Nucleus accumbens (tissue), 56 donors: ENCODE results near the gene LFNG.

Experiments used
- DNase-seq, 56 donors: peaks; one replicate each; lab custom pipeline; 2025; lab: John Stamatoyannopoulos, UW

LFNG gene, protein sequence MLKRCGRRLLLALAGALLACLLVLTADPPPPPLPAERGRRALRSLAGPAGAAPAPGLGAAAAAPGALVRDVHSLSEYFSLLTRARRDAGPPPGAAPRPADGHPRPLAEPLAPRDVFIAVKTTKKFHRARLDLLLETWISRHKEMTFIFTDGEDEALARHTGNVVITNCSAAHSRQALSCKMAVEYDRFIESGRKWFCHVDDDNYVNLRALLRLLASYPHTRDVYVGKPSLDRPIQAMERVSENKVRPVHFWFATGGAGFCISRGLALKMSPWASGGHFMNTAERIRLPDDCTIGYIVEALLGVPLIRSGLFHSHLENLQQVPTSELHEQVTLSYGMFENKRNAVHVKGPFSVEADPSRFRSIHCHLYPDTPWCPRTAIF

DNA sequence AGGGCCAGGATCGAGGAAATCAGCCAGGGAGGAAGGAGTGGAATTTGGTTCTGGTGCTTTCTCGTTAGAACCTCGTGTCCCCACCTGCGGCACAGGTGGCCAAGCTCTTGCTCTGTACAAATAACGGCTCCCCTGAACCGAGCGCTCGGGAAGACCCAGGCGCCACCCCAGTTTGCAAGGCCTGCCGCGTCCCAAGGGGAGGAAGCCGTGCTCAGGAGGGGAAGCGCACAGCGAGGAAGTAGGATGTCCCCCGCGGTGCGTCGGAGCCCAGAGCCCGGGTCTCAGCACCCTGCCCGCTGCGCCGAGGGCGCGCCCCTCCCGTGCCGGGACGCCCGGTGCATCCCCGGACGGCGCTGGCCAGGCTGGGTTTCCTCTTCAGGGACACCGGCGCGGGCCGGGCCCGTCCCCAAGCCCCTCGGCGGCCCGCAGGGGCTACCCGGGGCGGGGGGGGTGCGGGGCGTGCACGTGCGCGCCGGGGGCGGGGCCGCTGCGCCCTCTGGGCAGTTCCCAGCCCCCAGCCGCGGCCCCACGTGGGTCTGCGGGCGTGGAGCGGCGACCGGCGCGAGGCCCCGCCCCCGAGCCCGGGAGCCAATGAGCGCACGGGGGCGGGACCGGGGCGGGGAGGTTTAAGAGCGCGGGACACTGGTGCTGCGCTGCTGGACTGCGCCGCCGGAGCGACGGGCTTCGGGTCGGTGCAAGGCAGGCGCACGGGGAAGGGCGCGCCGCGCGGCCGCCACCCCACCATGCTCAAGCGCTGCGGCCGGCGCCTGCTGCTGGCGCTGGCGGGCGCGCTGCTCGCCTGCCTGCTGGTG lies at the start of gene LFNG:
Gene LFNG (plus strand): TSS at position 656 of the 812 bp plus-strand sequence. CDS start 88 bp downstream, at position 744.
- peak in 51 of 56 donors; percentile 36 to 93 (median 78) for DNase-seq

DNA sequence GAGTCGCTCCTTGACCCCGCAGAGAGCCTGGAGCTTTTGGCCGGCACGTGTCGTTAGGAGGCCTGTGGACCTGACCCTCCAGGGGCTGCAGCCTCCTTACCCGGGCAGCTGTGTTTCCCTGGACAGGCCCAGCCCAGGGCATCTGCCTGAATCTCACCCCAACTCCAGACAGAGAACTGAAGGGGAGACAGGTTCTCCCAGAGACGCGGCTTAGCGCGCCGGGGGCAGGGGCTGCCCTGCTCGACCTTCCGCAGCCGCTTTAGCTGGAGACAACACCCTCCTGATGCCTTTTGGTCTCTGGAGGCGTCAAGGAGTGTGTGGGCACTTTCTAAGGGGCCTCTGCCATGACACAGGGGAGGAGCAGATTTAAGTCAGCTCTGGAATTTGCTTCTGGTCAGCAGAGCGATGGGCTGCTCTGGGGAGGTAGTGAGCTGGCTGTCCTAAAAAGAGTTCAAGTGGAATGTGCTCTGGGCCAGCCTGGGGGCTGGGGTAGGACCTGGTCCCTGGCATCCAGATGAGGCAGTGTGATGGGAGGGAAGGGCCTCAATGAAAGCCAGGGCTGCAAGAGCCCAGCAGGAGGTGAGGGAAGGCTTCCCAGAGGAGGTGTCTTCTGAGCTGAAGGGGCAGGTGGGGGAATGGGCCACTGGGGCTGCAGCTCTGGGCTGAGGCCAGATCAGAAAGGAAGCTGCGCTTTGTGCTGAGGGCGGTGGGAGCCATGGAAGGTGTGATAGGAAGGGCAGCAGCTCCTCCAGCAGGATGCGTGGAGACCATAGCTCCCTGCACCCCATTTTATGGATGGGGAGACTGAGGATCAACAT lies 49.2 kb upstream of the LFNG start:
- no peak for DNase-seq

DNA sequence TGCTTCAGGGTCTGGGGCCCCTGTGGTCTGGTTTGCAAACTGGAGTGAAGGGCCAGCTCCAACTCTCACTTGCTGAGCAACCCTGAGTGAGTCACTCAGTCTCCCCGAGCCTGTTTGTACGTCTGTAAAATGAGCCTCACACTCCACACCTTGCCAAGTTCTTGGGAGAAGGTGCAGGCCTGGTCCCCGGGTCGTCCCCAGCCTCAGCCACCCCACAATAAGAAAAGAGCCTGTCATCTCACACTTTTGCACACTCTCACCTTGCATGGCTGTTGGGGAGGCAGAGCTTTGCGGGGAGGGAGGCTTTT lies 48.6 kb upstream of the LFNG start:
- DNase-seq: no peak

DNA sequence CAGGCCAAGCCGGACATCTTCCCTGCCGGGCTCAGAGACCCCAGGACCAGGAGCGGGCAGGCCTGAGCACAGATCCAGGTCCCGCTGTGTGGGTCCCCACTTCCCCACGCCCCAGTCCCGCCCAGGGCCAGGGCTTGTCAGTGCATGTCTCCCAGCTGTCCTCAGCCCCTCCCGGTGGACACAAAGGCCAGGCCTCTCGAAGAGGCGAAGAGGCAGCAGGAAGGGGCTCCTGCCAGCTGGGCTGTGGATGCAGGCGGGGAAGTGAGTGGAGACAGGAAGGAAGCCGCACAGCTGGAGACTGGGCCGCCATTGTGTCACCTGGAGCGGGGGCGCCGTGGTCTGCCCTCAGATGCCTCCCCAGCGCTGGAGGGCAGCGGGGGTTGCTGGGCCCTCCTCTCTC lies 48.2 kb upstream of the LFNG start:
- DNase-seq: no peak

DNA sequence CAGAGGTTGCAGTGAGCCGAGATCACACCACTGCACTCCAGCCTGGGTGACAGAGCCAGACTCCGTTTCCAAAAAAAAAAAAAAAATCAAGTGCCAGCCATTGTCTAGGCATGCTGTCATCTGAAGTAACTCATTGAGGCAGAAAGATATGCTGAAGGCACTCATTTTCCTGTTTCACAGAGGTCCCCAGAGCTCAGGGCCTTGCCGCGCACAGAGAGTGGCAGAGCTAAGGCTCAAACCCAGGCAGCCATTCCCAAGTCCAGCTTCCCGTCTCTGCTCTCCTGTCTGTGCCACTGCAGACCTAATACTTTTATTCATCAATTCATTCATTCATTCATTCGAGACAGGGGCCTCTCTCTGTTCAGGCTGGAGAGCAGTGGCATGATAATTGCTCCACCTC lies 46.8 kb upstream of the LFNG start:
- DNase-seq: no peak

DNA sequence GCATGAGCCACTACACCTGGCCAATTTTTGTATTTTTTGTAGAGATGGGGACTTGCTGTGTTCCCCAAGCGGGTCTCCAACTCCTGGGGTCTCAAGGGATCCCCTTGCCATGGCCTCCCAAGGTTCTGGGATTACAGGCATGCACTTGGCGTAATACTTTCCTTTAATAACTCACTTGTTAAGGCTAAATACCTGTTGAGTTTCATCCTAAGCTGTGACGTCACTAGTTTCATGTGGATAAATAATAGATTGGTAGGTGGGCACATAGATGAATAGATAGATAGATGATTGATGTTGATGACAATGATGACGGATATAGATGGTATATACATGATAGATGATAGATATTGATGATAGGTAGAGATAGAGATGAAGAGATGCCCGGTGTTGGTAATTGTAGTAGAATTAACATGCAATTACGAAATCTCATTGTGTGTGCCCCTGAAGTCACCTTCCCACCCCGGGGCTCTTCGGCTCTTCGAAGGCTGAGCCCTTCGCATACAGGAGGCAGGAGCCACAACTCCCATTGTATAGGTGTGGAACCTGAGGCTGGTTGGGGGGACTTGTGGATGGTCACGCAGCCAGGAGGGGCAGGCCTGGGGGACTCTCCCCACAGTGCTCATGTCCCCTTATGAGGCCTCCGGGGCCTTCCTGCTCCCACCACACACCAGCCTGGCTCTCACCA lies 45.9 kb upstream of the LFNG start:
- DNase-seq: no peak

DNA sequence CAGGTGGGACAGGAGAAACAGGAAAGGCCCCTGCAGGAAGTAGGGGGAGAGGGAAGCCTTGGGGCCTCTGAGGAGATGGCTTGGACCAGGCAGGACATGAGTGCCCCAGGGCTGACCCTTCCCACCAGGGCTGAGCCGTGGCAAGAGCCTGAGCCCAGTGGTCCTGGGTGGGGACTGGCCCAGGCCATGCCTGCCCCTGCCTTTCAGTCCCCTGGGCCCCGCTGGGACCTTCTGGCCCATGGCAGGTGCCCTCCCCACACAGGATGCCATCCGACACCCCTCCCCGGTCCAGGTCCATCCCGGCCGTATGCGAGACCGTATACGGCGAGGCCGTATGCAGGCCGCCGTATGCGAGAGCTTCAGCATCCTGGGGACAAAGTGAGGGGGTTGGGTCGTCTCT lies 45.4 kb upstream of the LFNG start:
- DNase-seq: no peak

DNA sequence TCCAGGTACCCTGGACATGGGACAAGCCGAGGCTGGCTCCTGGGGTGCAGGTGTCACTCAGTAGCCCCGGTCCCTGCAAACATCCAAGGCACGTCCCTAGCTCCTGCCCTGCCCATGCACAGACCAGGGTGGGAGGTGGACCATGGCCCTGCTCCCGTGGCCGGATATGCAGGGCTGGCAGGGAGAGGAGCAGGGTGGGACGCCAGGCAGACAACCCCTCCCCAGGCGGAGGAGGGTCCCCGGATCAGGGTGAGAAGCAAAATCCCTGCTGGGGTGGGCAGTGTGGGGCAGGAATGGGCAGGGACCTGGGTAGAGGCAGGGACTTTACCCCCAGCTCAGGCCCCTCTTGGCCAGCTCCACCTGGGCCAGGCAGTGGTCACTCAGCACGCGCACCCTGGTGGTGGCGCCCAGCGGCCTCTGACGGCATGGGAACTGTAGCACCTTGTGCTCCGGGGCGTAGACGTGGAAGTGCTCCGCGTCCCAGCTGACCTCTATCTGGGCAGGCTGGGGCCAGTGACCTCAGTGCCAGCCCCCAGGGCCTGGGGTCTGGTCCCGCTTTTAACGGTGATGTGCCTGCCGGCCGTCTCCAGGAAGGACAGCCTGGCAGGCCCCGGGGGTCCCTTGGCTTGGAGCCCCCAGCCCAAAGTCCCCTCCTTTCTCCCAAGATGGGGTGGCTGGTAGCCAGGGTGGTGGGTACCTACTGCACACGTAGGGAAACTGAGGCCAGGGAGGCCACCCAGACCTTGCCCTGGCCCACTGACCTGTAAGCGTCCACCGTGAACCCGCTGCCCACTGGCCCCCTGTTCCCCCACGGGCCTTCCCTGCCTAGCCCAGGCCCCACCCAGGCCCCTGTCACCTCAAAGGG lies 44.5 kb upstream of the LFNG start:
- DNase-seq: no peak

DNA sequence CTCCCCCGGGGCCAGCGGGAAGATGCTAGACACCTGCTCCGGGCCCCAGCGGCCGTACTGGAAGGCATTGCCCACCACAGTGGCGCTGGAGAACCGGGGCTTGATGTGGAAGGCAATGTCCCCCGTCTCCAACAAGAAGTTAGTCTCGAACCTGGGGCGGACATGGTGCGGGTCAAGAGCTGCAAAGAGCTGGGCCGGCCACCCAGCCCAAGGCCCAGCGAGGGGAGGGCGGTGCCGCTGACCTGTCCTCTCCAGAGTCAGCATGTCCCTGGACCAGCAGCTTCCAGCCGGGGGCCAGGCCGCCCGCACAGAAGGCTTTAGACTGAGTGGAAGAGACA lies 43.9 kb upstream of the LFNG start:
- DNase-seq: no peak

DNA sequence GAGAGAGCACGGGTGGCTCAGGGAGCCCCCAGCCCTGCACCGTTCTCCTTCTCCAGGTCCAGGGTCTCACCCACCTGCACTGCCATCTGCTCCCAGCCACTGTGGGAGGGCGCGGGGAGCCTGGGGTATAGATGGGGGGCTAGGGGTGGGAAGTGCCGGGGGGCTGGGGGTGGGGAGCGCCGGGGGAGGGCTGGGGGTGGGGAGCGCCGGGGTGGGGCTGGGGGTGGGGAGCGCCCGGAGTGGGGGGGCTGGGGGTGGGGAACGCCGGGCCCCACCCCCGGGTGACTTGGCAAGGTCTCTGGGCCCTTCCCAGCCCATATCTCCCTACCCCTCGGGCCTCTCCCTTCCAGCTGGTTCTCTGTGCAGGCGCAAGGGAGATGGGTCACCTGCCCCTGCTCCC lies 43.3 kb upstream of the LFNG start, which contains the start of gene GRIFIN:
Gene GRIFIN (minus strand): TSS at position 101 of the 400 bp plus-strand sequence. CDS start 15 bp downstream, at position 86.
- DNase-seq: no peak

DNA sequence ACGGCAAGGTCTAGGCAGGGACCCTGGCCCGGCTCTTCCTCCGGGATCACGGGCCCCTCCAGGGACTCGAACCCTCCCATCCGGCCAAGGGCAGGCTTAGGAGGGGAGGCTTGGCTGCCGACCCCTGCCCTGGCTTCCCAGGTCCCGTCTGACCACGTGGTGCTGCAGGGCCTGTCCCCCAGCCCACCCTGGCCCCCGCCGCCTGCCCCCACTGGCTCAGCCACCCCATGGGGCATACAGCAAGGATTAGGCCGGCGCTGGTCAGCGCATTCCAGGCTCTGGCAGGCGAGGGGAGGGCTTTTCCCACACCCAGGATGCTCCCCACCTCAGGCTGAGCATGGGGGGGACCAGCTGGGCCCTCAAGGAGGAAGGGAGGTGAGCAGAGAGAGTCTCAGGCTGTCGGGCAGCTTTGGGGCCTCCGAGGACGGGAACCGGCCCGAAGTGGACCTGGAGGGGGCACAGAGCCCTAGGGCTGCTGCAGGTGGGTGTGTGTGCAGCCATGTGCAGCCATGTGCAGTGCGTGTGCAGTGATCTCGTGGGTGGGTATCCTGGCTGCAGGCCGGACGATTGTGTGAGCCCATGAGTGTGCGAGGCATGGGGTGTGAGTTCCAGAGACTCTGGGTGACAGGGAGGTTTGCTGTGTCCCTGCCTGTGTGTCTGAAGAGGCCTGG lies 42.7 kb upstream of the LFNG start:
- no peak for DNase-seq

DNA sequence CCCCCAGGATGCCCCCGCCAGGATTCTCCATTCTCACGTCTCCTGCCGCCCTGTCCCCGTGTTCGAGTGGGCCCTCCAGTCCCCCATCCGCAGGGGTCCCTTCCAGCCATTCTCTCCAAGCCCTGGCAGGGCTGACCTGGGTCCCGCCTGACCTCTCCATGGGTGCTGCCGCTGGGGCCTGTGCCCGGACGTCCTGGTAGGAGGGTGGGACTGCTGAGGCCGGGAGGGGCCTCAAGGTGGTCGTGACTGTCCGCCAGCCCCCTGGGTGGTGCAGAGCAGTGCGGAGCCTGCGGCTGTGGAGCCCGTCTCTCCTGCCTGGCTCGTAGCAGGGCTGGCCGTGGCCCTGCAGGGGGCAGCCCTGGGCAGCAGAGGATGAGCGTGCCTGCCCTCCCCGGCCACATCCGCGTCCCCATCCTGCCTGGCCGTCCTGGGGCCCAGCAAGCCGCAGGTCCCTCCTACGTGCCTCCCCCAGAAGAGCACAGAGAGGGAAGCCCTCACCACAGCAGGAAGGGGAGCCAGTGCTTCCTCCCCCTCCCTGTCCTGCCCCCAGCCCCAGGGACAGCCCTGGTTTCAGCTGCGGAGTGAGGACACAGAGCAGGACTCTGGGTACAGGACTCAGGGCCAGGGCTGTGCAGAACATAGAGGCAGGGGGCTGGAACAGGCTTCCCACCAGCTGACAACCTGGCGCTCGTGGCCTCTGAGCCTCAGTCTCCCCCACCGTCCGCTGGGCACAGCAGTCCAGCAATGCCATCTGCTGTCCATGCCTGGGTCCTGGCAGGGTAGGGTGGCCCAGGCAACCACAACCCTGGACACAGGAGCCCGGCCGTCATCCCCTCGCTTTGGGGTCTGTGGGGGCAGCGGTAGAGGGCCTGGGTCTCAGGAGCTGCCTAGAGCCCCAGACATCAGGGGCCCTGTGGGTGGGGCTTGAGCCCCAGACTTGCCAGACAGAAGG lies 41.9 kb upstream of the LFNG start:
- peak in 27 of 56 donors; percentile 7 to 73 (median 30) for DNase-seq

DNA sequence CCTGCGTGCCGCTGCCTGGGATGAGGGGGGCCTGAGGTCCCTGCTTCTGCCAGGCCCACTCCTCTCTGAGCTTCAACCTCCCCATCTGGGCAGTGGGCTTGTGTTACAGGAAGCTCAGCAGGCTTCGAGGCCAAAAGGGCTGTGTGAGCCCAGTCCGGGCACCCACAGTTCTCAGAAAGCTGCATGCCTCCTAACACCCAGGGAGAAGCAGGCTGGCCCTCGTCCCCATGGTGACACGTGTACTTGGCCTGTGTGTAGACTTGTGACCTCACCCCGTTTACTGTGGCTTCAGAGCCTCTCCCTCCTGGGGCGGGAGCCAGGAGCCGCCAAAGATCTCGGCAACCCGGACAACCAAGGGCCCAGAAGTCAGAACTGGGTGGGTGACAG lies 41.2 kb upstream of the LFNG start:
- peak in 12 of 56 donors; percentile 8 to 46 (median 20) for DNase-seq

DNA sequence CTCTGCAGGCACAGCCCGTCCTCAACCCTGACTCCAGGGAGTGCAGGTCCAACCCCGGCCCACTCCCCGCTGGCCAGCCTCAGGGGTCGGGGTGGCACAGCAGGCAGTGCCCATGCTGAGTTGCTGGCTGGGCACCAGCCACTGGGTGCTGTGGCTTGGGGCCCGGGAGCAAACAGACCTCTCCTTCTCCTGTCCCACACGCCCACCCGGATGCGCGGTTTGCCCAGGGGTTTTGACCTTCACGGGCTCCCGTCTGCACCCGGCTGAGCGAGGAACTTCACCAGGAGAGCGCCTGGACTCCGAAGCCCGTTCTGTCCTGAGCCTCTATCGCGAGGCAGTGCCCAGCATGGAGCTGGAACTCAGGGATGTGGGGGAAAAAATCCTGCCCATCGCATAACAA lies 40.8 kb upstream of the LFNG start:
- no peak for DNase-seq

DNA sequence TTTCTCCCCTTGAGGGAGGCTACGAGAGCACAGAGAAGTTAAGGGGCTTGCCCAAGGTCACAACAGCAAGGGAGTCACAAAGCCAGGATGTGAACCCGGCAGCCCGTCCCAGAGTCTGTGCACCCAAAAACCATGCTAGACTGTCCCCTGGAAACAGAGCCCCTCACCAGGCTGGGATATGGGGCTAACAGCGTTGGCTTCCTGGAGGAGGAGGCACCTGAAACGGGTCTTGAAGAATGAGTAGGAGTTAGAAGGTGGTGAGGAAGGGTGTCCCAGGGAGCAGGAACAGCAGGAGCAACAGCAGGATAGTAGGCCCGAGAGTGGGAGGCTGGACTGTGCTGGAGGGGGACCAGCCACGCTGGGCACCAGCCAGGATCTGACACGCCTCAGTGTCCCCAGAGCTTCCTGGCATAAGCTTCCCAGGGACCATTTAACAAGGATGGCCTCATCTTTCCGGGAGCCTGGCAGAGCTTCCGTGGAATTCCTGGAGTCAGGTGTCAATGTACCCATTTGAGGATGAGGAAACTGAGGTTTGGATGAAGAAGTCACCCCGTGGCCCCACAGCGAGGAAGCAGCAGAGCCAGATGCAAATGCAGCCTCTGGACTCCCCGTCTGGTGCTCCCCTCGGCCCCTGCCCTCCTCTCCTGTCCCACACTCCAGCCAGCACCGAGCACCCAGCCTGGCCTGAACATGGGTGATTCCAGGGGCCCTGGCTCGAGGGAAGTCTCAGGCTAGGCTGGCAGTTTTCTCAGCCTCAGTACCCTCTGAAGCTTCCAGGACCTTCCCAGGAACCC lies 40.1 kb upstream of the LFNG start:
- no peak for DNase-seq

DNA sequence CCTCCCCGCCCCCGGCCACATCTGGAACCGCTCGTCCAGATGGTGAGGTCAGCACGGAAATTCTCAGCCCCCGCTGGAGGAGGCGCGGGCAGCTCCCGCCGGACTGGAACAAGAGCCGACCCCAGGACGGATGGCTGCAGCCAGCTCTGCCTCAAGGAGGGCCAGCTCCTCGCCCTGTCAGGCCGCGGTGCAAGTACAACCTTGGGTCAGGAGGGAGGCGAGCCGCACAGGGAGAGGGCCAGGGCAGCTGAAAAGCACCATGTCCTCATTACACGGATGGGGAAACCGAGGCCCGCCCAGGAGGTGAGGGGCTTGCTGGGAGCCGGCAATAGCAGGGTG lies 39.5 kb upstream of the LFNG start:
- no peak for DNase-seq

DNA sequence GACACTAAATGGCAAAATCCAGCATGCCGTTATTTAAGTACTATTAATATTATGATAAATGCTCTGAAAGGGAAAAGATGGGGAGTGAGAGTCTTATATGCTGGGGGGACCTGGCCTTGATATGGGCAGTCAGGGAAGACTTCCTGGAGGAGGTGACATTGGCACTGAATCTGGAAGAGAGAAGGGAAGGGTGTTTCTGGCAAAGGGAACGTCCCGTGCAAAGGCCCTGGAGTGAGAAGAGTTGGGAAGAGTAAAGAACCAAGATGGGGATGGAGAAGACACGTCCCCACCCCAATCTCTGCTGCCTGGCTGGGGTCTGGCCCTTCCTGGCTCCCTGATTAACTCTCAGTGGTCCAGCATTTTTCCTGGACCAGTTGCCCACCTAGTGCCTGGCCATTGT lies 38.4 kb upstream of the LFNG start:
- no peak for DNase-seq
